ENCODE results near the gene PLXDC2.
A peak's percentile ranks its signal among the peaks of the same experiment; 100 is the strongest.

Gene PLXDC2

DNA sequence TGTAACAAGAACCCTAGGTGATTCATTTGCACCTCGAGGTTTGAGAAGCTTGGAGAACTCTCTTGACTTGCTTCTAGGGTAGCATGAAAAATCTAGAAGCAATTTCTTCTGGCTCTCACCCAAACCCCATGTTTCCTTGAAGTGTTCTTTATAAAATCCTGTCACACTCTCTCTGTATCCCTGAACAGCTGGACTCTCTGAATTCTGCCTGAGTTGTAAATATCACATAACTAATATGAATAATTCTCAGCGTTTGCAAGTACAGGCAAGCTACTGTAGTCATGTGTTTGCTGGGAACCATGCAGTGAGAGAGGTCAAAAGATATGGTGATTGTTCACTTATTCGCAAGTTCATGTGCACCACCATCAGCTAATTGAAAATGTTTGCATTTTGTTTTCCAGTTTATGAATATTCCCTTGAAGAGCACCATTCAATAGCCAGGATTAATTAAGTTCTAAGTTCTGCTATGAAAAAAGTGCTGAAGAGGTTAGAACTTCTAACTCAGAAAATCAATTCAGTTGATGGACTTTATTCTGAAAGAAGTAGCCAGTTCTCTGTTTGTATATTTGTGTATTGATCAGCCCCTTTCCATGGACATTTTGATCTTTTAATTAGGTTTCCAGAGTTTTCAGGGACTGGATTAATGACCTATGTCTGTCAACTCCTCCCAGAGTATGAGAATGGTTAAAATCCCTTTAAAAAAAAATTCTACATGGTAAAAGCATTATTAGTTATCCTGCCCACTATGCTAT is 243.0 kb downstream of the PLXDC2 start:
- in situ Hi-C loops (cut with HindIII; ENCODE audit: low pct_ligation_motif_present, low pct_unique_long_range_greater_than_20kb, low sequenced_read_pairs) = no loop called here
- DNase-seq = no peak

DNA sequence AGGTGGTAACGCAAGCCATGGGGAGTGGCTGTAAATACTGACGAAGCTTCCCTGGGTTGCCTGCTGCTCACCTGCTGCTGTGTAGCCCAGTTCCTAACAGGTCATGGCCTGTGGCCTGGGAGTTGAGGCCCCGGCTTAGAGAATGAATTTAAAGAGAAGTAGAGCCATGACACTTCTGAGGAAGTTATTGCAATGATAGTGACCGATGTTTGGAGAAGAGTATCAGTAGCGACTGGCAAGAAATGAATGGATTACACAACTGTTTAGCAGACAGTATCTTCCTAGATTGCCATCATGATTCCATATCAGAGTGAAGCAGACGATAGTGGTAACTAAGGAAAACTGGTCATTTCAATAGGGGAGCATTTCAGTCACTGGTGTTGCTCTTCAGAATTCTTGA is 249.6 kb downstream of the PLXDC2 start:
- no peak for DNase-seq
- in situ Hi-C loops (cut with HindIII; ENCODE audit: low pct_ligation_motif_present, low pct_unique_long_range_greater_than_20kb, low sequenced_read_pairs) = no loop called here

DNA sequence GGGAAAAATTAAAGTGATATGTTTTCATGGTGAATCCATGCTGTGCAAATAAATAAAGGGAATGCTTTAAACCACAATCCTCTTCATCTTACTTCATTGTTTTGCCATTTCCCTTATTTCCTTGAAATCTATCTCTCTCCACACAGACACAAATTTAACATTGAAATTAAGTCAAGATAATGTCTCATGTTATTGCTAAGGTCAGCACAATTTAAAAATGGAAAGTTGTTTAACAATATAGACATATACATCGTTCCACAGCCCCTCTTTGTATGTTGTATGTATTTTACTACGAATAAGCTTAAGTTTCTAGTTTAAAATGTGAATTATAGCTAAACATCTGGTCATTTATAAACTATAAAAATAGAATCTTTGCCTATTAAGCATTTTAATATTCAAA is 256.9 kb downstream of the PLXDC2 start:
- in situ Hi-C loops (cut with HindIII; ENCODE audit: low pct_ligation_motif_present, low pct_unique_long_range_greater_than_20kb, low sequenced_read_pairs) = no loop called here
- no peak for DNase-seq

DNA sequence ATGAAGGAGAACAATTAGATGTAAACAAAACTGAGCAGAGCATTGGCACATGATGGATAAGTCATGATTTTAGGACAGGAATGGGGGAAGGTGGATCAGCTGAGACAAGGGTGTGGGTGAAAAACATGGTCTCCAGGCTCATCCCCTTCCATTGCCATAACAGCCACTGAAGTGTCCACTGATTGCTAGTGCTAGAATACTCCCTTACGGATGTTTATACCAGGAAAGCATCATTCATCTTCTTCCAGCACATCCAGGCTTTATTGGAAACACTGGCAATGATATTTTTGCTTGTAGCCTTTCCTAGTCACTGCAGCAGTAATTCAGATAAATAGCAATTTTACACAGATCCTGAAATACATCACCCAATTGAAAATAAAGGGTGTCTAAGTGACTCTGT is 259.5 kb downstream of the PLXDC2 start:
- DNase-seq = no peak
- in situ Hi-C loops (cut with HindIII; ENCODE audit: low pct_ligation_motif_present, low pct_unique_long_range_greater_than_20kb, low sequenced_read_pairs) = no loop called here

DNA sequence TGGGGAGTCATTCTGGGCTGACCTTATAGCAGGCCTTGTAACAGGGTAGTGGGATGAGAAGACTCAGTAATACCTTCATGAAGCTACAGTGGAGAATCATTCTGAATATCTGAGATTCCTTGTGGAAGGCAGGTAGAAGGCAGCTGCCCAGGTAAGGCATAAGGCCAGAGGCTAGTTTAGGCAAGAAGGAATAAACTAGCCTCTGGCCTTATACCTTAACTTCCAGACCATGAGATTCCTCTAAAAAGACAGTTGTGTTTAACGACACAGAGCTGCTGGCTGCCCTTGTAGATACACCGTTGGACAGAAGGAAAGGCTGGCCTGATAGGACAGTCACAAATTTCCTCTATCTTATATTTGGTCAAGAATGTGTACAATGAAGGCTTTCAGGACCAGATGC is 268.2 kb downstream of the PLXDC2 start:
- no peak for DNase-seq
- in situ Hi-C loops (cut with HindIII; ENCODE audit: low pct_ligation_motif_present, low pct_unique_long_range_greater_than_20kb, low sequenced_read_pairs) = no loop called here

DNA sequence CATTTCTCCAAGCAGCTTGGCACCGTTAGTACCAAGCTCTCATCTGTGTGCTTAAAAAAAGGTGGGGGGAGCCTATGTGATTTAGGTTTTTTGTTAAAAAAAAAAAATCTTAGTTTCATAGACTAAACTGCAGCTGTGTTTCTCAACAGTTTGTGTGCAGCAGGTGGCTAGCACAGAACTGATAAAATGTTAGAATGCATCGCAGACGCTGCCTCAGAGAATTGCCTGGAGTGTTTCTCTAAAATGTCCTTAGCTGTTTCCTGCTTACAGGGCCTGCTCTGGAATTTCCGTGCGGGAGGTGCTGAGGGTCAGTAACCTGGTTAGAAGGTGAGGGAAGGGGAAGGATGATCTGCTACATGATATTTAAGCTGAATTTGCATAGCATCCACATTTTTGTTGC is 268.9 kb downstream of the PLXDC2 start:
- in situ Hi-C loops (cut with HindIII; ENCODE audit: low pct_ligation_motif_present, low pct_unique_long_range_greater_than_20kb, low sequenced_read_pairs) = no loop called here
- DNase-seq = no peak

DNA sequence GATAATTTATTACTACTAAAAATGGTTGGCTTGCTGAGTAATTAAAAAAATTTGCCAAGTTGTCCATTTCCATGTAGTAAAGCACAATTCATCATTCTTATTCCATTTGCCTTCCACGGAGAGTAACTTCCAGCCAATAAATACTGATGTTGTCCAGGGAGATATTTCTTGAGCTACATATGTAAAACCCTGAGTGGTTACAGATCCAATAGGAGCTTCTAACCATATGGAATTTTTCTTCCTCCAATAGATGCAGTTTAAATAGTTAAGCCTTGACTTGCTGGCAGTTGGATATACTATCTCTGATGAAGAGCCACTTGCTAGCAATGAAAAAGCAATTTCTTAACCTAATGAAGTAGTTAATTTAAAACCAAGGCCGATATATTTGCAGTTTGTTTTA is 271.1 kb downstream of the PLXDC2 start:
- DNase-seq = no peak
- in situ Hi-C loops (cut with HindIII; ENCODE audit: low pct_ligation_motif_present, low pct_unique_long_range_greater_than_20kb, low sequenced_read_pairs) = no loop called here

DNA sequence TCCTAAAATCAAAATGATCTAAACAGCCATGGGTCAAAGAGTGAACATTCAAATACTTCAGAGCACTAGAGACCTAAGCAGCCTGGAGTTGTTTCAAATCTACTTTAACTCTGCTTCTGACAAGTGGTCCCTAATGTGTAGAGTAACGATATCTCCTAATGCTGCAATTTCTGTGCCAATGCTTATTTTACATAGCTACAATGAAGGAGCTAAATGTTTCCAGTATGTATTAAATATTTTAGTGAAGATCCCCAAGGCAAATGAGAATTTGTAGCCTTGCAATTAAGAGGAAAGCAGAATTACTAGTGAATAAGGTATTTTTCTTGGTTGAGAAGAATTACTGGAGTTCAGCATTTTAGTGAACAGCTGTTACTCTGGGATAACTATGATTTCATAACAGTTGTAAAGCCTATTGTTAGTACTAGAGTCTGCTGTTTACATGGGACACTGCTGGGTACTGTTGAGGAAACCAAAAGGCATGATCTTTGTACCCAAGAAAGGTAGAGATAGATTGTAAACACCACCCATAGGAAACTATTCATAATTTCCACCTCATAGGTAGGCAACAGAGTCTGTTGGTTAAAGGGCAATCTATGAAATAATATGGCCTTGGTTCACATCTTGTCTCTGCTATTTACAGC is 271.9 kb downstream of the PLXDC2 start:
- in situ Hi-C loops (cut with HindIII; ENCODE audit: low pct_ligation_motif_present, low pct_unique_long_range_greater_than_20kb, low sequenced_read_pairs) = no loop called here
- no peak for DNase-seq

DNA sequence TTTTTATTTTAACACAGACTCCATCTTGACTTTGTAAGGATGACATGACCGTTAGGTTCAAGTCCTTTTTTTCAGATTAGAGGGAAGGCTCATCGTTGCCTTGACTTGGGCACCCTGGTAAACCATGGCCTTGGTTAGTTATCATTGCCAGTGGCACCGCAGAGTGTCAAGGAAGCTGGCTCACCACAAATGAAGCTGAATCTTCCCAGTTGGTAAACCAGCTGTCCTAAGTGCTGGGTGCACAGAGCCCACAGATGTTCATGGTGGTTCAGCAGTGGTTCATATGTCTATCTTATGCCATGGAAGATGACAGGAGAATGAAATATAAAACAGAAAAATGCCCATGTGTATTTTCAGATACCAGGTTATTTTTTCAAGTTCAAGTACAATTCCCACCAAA is 273.6 kb downstream of the PLXDC2 start:
- in situ Hi-C loops (cut with HindIII; ENCODE audit: low pct_ligation_motif_present, low pct_unique_long_range_greater_than_20kb, low sequenced_read_pairs) = no loop called here

DNA sequence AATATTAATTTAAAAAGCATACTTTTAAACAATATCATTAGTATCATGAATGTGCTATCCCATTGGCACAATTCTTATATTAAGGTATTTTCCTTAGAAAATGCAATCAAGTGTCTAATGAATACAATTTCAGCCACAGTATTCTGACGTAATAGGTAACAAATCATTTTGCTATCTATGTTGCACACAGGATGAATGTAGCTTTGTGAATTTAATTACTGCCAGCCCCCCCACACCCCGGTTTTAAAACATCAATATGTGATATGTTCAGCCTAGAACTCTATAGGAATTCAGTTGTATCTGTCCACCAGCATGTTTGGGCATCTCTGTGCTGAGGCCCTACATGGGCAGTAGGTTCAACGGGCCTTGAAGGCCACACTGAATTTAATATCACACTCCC is 274.6 kb downstream of the PLXDC2 start:
- DNase-seq = no peak
- in situ Hi-C loops (cut with HindIII; ENCODE audit: low pct_ligation_motif_present, low pct_unique_long_range_greater_than_20kb, low sequenced_read_pairs) = no loop called here

More for the DNA sequence above, 273.6 kb downstream of the PLXDC2 start:
- no peak for DNase-seq

DNA sequence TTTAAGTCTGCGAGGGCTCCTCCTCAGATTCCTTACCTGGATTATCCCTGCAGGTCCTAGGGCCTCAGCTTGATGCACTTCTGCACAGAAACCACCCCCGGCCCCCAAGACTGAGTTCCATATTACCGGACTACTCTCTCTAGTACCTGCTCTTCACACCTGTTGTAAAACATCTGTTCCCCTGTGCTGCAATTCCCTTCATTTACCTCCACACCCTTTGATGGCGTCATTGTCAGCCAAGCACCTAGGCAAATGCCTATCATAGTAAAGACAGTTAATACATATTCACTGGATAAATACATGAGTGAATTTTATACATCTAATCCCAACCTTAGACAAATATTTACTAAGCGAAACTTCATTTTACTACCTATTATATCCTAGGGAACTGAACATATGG is 275.5 kb downstream of the PLXDC2 start:
- no peak for DNase-seq
- in situ Hi-C loops (cut with HindIII; ENCODE audit: low pct_ligation_motif_present, low pct_unique_long_range_greater_than_20kb, low sequenced_read_pairs) = no loop called here

DNA sequence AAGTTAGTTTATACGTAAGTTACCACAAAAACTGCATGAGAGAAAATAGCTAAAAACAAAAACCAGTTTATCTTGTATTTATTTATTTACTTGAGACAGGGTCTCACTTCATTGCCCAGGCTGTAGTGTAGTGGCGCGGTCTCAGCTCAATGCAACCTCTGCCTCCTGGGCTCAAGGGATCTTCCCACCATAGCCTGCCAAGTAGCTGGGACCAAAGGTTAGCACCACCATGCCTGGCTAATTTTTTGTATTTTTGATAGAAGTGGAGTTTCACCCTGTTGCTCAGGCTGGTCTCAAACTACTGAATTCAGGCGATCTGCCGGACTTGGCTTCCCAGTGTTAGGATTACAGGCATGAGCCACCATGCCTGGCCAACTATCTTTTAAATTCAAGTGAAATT is 277.4 kb downstream of the PLXDC2 start:
- in situ Hi-C loops (cut with HindIII; ENCODE audit: low pct_ligation_motif_present, low pct_unique_long_range_greater_than_20kb, low sequenced_read_pairs) = no loop called here
- no peak for DNase-seq

- in situ Hi-C loops (cut with HindIII; ENCODE audit: low pct_ligation_motif_present, low pct_unique_long_range_greater_than_20kb, low sequenced_read_pairs) = no loop called here
Measured at GRCh38 chr10:20094226-20094976, 278.2 kb downstream of the PLXDC2 start.

GRCh38 chr10:20100171-20100570 is 283.9 kb downstream of the PLXDC2 start:
- peak; percentile 54 for DNase-seq
- in situ Hi-C loops (cut with HindIII; ENCODE audit: low pct_ligation_motif_present, low pct_unique_long_range_greater_than_20kb, low sequenced_read_pairs) = no loop called here

More at GRCh38 chr10:20094226-20094976, 278.2 kb downstream of the PLXDC2 start:
- no peak for DNase-seq

DNA sequence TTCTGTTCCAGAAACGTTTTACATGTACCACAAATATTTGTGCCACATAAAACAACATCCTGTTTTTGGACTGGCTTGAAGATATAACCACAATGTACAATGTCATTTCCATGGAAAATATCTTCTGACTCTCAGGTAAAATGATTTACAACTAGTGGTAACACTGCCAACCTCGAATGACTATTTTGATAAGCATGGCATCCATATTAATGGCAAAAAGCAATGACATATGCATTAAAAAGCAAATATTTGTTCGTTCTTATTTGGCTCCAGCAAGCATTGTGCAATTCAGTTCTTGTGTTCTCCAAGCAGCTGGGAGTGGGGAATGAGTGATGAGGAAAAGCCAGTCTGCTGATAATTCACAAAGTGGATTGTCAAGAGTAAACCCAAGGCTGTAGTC is 289.0 kb downstream of the PLXDC2 start:
- in situ Hi-C loops (cut with HindIII; ENCODE audit: low pct_ligation_motif_present, low pct_unique_long_range_greater_than_20kb, low sequenced_read_pairs) = no loop called here
- DNase-seq = no peak

DNA sequence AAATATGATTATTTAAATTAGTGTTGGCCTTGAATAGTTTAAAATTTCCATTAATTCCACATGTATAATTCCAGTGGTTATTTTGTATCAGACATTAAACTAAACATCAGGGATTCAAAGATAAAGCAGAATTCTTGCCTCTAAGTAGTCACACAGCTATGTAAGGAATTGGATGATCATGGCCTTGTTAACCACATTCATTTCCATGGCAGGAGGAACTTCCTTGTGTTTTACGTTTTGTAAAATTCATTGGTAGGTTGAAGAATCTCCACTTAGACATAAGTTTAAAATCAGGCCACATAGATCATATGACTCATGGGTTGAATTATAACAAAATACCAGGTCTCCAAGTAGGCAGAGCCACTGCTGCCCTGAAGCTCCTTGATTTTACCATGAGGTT is 289.7 kb downstream of the PLXDC2 start:
- in situ Hi-C loops (cut with HindIII; ENCODE audit: low pct_ligation_motif_present, low pct_unique_long_range_greater_than_20kb, low sequenced_read_pairs) = no loop called here
- peak; percentile 83 for DNase-seq

DNA sequence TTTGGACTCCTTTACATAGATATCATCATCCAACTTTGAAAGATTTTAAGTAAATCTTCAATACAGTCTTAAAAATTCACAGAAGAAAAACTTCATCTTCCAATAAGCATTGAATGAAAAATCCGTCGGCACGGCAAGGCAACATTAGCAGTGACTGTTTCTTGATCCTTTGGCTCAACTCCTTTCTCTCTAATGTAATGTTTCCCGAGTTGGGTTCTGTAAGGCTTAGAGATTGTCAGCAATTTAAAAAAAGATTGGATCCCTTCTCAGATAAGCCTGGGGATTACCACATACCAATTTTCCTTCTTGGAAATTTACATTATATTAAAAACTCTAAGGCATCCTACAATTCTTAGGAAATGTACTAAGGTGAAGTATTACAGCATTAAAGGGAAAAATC is 291.8 kb downstream of the PLXDC2 start:
- in situ Hi-C loops (cut with HindIII; ENCODE audit: low pct_ligation_motif_present, low pct_unique_long_range_greater_than_20kb, low sequenced_read_pairs) = no loop called here
- no peak for DNase-seq

- no peak for DNase-seq
- in situ Hi-C loops (cut with HindIII; ENCODE audit: low pct_ligation_motif_present, low pct_unique_long_range_greater_than_20kb, low sequenced_read_pairs) = no loop called here
Measured at GRCh38 chr10:20109613-20110012, 293.4 kb downstream of the PLXDC2 start.

Data from ACHN (cell line).